CD4-positive, alpha-beta T cell (primary cell): ENCODE measurements around the gene KCNK3. TPM values are rescaled to one million over a fixed set of nuclear protein-coding genes. Genes with fewer than 3 reads are reported as not detected.

Source experiments
- ATAC-seq: fragments of 200-7000 bp; cut with Tn5 transposase; one replicate; pipeline ENCODE4 v1.10.0; 2022; ENCODE audit warnings: mild to moderate bottlenecking; ENCODE audit not compliant: poor library complexity
- CTCF ChIA-PET: fragments of 350-600 bp; sonication (Branson Sonifier 250); formaldehyde crosslinking; loops from one replicate; lab custom pipeline; 2021; ENCODE audit warnings: antibody characterized with exemption, inconsistent platforms; lab: Charles Lee
- POLR2A ChIA-PET: fragments of 350-600 bp; sonication (Branson Sonifier 250); formaldehyde crosslinking; loops from one replicate; lab custom pipeline; 2021; ENCODE audit warnings: antibody characterized with exemption, inconsistent platforms; lab: Charles Lee
- DNase-seq, 14 experiments: peaks; one replicate each; pipeline ENCODE4 v3.0.0-alpha.2; 2013 to 2020; ENCODE audit warnings: mixed read lengths in 2 of 14
- H3K27ac ChIP-seq, 2 donors: one replicate each; pipeline versions ENCODE4 v1.5.1 to v1.7.0; 2013; ENCODE audit warnings: low read length in 2 of 2, low read depth in 1 of 2, mild to moderate bottlenecking in 1 of 2
- H3K27me3 ChIP-seq, 2 experiments: 1 replicate in 1 of 2; 2 replicates in 1 of 2; pipeline versions ENCODE4 v1.6.1 to v1.7.0; 2013; ENCODE audit warnings: low read length in 2 of 2, control low read depth in 1 of 2, mild to moderate bottlenecking in 1 of 2, moderate library complexity in 1 of 2; ENCODE audit not compliant: insufficient read depth in 2 of 2, control insufficient read depth in 1 of 2
- H3K36me3 ChIP-seq: one replicate; pipeline ENCODE4 v1.6.1; 2013; ENCODE audit warnings: low read length, control low read depth; ENCODE audit not compliant: insufficient read depth
- H3K4me1 ChIP-seq: one replicate; pipeline ENCODE4 v1.6.1; 2013; ENCODE audit warnings: low read length, control low read depth; ENCODE audit not compliant: insufficient read depth
- H3K4me3 ChIP-seq: one replicate; pipeline ENCODE4 v1.5.1; 2013; ENCODE audit warnings: mild to moderate bottlenecking, low read length, moderate library complexity
- H3K9me3 ChIP-seq, 2 experiments: 1 replicate in 1 of 2; 2 replicates in 1 of 2; pipeline versions ENCODE4 v1.6.1 to v1.7.0; 2013; ENCODE audit warnings: low read length in 2 of 2, mild to moderate bottlenecking in 2 of 2, control low read depth in 1 of 2, moderate library complexity in 1 of 2; ENCODE audit not compliant: control insufficient read depth in 1 of 2, insufficient read depth in 1 of 2
- H3K27ac Mint-ChIP-seq: one replicate; pipeline ENCODE4 v1.8.0; 2020; ENCODE audit warnings: mixed read lengths
- H3K27me3 Mint-ChIP-seq: one replicate; pipeline ENCODE4 v1.8.0; 2021; ENCODE audit warnings: mixed read lengths
- H3K36me3 Mint-ChIP-seq: one replicate; pipeline ENCODE4 v1.8.0; 2021; ENCODE audit warnings: low read depth, mixed read lengths
- H3K4me1 Mint-ChIP-seq: one replicate; pipeline ENCODE4 v1.8.0; 2021; ENCODE audit warnings: low read depth, mixed read lengths
- H3K4me3 Mint-ChIP-seq: one replicate; pipeline ENCODE4 v1.8.0; 2020; ENCODE audit warnings: mild to moderate bottlenecking, mixed read lengths
- H3K9me3 Mint-ChIP-seq: one replicate; pipeline ENCODE4 v1.8.0; 2020; ENCODE audit warnings: mixed read lengths
- intact Hi-C, 2 experiments: fragments of 100-400 bp; cut with DNase I in 1 of 2; cut with micrococcal nuclease in 1 of 2; formaldehyde crosslinking; loops; one replicate each; pipeline versions ENCODE4 v1.15.1 to v1.9.0; 2023 to 2025; cut with DNase I, micrococcal nuclease
- total RNA-seq, 174 experiments: library from RNA in 2 of 174; stranded (reverse) in 2 of 174; gene quantifications; one replicate each; pipeline ENCODE4 v1.2.3 and lab custom pipeline; 2021 to 2026
- TF ChIP-seq, protein P1 (sequence below): fragments of 200-600 bp; IDR thresholded peaks from one replicate; pipeline ENCODE4 v1.8.0; 2022; ENCODE audit warnings: antibody characterized with exemption, mild to moderate bottlenecking

Gene KCNK3
- total RNA-seq, 2 experiments from 2014 or later = not detected

DNA sequence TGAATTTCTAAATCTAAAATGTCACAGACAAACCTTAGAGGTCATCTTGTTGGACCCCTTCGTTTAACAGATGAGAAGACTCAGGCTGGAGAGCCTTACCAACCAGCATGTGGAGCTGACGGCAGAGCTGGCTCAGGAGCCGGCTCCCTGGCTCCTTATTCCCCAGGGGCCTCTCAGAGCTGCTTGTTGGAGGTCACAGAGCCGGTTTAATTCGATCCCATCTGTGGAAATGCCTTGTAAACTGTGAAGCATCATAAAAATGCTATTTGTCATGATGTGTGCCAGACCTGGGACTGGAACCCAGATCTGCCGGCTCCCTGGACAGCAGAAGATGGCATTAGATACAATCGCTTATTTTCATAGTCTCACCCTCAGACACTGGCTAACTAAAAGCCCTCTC is 43.2 kb upstream of the KCNK3 start:
- H3K36me3 ChIP-seq = no peaks in the 10 kb centered on the region
- DNase-seq (no peak), ATAC-seq (no peak)
- intact Hi-C loops = no loop called here
- Mint-ChIP-seq H3K27me3 (peaks cover 36% of the 10 kb centered on the region), H3K9me3 (no peaks in the 10 kb centered on the region), H3K4me1 (no peaks in the 10 kb centered on the region), H3K4me3 (no peak overlapping the region), H3K36me3 (no peaks in the 10 kb centered on the region), H3K27ac (no peak overlapping the region)
- H3K4me3 ChIP-seq = no peak overlapping the region
- peaks cover 5 to 14% of the 10 kb centered on the region in 2 experiments for H3K27me3 ChIP-seq
- no peaks in the 10 kb centered on the region for H3K4me1 ChIP-seq
- POLR2A ChIA-PET = no interaction called here
- CTCF ChIA-PET = no interaction called here
- TF ChIP-seq, protein P1, sequence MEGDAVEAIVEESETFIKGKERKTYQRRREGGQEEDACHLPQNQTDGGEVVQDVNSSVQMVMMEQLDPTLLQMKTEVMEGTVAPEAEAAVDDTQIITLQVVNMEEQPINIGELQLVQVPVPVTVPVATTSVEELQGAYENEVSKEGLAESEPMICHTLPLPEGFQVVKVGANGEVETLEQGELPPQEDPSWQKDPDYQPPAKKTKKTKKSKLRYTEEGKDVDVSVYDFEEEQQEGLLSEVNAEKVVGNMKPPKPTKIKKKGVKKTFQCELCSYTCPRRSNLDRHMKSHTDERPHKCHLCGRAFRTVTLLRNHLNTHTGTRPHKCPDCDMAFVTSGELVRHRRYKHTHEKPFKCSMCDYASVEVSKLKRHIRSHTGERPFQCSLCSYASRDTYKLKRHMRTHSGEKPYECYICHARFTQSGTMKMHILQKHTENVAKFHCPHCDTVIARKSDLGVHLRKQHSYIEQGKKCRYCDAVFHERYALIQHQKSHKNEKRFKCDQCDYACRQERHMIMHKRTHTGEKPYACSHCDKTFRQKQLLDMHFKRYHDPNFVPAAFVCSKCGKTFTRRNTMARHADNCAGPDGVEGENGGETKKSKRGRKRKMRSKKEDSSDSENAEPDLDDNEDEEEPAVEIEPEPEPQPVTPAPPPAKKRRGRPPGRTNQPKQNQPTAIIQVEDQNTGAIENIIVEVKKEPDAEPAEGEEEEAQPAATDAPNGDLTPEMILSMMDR = no peak
- no peak overlapping the region for H3K27ac ChIP-seq
- no peaks in the 10 kb centered on the region for H3K9me3 ChIP-seq

DNA sequence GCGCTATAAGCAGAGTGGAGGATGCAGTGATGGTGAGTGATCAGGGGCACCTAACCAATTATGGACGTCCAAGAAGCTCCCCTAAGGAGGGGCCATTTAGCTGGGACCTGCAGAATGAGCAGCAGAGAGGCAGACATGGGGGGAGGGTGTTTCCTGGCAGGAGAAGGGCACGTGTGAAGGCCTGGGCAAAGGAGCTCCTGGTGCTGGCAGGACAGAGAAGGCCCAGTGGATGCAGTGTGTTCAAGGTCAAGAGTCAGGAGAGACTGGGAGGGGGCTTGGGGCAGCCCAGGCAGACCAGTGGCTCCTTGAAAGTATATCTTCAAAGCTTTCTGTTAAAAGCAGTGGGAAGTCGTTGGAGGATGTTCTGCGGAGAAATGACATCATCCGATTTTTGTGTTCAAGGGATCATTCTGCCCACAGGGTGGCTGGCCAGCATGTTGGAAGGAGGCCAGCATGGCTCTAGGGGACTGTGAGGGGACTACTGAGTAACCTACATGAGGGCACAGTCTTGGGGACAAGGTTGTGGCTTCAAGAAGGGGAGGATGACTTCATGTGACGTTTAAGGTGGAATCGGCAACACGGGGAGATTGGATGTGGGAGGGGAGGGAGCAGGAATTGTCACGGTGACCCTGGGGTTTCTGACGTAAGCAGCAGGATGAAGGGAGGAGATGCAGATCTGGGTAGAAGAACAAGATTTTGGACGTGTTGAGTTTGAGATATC is 42.4 kb upstream of the KCNK3 start:
- TF ChIP-seq, protein P1 = no peak
- intact Hi-C loops = no loop called here
- no peak for DNase-seq
- Histone ChIP-seq H3K27me3 (peaks cover 5 to 12% of the 10 kb centered on the region in 2 experiments), H3K27ac (no peak overlapping the region), H3K4me1 (no peaks in the 10 kb centered on the region), H3K9me3 (no peaks in the 10 kb centered on the region), H3K36me3 (no peaks in the 10 kb centered on the region), H3K4me3 (no peak overlapping the region)
- ATAC-seq = no peak
- ChIA-PET CTCF (no interaction called here), POLR2A (no interaction called here)
- peaks cover 29% of the 10 kb centered on the region for H3K27me3 Mint-ChIP-seq
- H3K27ac Mint-ChIP-seq = no peak overlapping the region
- H3K36me3 Mint-ChIP-seq = no peaks in the 10 kb centered on the region
- H3K4me3 Mint-ChIP-seq = no peak overlapping the region
- H3K4me1 Mint-ChIP-seq = no peaks in the 10 kb centered on the region
- no peaks in the 10 kb centered on the region for H3K9me3 Mint-ChIP-seq

DNA sequence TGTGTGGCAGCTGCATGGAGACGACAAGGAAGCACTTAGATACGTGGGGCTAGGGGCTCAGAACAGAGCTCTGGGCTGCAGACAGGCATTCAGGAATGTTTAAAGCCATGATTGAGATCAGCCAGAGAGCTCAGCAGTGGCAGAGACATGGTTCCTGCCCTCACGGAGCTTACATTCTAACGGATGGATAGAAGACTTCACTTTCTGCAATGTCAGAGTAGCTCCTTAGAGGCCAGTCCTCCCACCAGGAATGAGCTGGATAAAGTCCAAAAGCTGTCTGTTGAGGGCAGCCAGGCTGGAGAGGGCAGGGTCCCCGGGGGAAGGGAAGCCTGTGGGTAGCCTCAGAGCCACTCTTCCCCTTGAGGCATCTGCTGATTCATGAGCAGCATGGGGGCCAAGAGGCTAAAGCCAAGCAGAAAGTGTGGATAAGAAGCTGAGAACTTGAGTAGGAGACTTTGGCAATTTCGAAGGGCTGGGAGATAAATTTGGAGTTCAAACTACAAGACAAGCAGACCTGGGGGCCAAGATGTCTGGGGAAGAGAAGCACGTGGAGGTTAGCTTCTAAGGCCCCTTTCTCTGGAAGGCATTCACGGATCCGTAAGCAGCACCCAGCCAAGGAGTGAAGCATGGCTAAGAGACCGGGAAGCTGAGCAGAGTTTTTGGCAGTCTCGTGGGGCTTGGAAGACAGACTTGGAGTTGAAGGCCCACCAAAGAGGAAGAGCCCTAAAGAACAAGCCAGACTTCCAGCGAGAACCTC is 41.6 kb upstream of the KCNK3 start:
- ATAC-seq (no peak), DNase-seq (no peak)
- H3K4me1 Mint-ChIP-seq = no peaks in the 10 kb centered on the region
- ChIA-PET POLR2A (no interaction called here), CTCF (no interaction called here)
- H3K4me3 Mint-ChIP-seq = no peak overlapping the region
- H3K4me1 ChIP-seq = no peaks in the 10 kb centered on the region
- H3K27ac ChIP-seq = no peak overlapping the region
- peaks cover 23% of the 10 kb centered on the region for H3K27me3 Mint-ChIP-seq
- H3K4me3 ChIP-seq = no peak overlapping the region
- intact Hi-C loops = no loop called here
- TF ChIP-seq, protein P1 = no peak
- H3K9me3 Mint-ChIP-seq = no peaks in the 10 kb centered on the region
- H3K36me3 Mint-ChIP-seq = no peaks in the 10 kb centered on the region
- no peaks in the 10 kb centered on the region for H3K9me3 ChIP-seq
- no peaks in the 10 kb centered on the region for H3K36me3 ChIP-seq
- H3K27me3 ChIP-seq = peaks cover 3 to 10% of the 10 kb centered on the region in 2 experiments
- H3K27ac Mint-ChIP-seq = no peak overlapping the region
